GM12873 (cell line): ENCODE results near the gene SECISBP2.

ENCODE experiments used
- CTCF ChIP-seq: IDR thresholded peaks from 2 replicates; pipeline ENCODE4 v1.5.1; 2012; ENCODE audit warnings: low read depth, mild to moderate bottlenecking, moderate library complexity, low read length, control low read depth; ENCODE audit not compliant: insufficient read depth; ENCODE audit errors: missing control alignments

The SECISBP2 gene

GRCh38 chr9:89325733-89326132 is 7.4 kb downstream of the SECISBP2 start:
- TF ChIP-seq CTCF, result no peak

GRCh38 chr9:89328064-89328463 is 9.8 kb downstream of the SECISBP2 start:
- TF ChIP-seq CTCF, result no peak

GRCh38 chr9:89329917-89330316 is 11.6 kb downstream of the SECISBP2 start:
- TF ChIP-seq CTCF, result no peak

- TF ChIP-seq CTCF, result no peak
Observed at GRCh38 chr9:89330513-89330912, 12.2 kb downstream of the SECISBP2 start.

GRCh38 chr9:89339807-89340206 is 21.5 kb downstream of the SECISBP2 start:
- TF ChIP-seq CTCF, result no peak

- TF ChIP-seq CTCF, result no peak
Observed at GRCh38 chr9:89340332-89340731, 22.0 kb downstream of the SECISBP2 start.

GRCh38 chr9:89342213-89342612 is 23.9 kb downstream of the SECISBP2 start:
- no peak for TF ChIP-seq CTCF
